GM12878 (cell line): ENCODE results near the gene CR1L. TPM values are rescaled to one million over a fixed set of nuclear protein-coding genes. Genes with fewer than 3 reads are reported as not detected.
A peak's percentile ranks its signal among the peaks of the same experiment; 100 is the strongest.

Source experiments
- ATAC-seq: fragments of 200-7000 bp; cut with Tn5 transposase; 3 replicates; pipeline ENCODE4 v1.9.1; 2020; ENCODE audit warnings: mild to moderate bottlenecking, moderate library complexity
- BruUV-seq: library from RNA; stranded (reverse); fragments of 400-500 nt; replicated peaks from 2 replicates; lab custom pipeline; 2021; lab: Mats Ljungman, UMichigan
- CTCF ChIA-PET: fragments of 300-600 bp; sonication (Branson Sonifier 250); formaldehyde crosslinking; extraction: SDS; loops from one replicate; lab custom pipeline; 2021; ENCODE audit warnings: inconsistent platforms; lab: Yijun Ruan, JAX
- POLR2A ChIA-PET: fragments of 350-600 bp; formaldehyde crosslinking; extraction: SDS; loops from one replicate; lab custom pipeline; 2021; ENCODE audit warnings: inconsistent platforms; lab: Charles Lee
- RAD21 ChIA-PET: fragments of 300-600 bp; sonication (Branson Sonifier 250); formaldehyde crosslinking; loops from one replicate; lab custom pipeline; 2023; ENCODE audit warnings: antibody characterized with exemption; ENCODE audit not compliant: unreplicated experiment; lab: Charles Lee
- SMC1A ChIA-PET: fragments of 300-600 bp; sonication (Branson Sonifier 250); formaldehyde crosslinking; loops from one replicate; lab custom pipeline; 2023; ENCODE audit not compliant: unreplicated experiment, uncharacterized antibody; lab: Charles Lee
- DNase-seq: peaks from one replicate; pipeline ENCODE4 v3.0.0-alpha.2; 2011; ENCODE audit warnings: low read depth, low spot score
- FAIRE-seq: peaks from 3 replicates; lab custom pipeline; 2011; peaks lifted over from hg19 to GRCh38; lab: Jason Lieb, UNC
- H2AFZ ChIP-seq: 2 replicates; pipeline ENCODE4 v1.6.0; 2011; ENCODE audit warnings: low read depth, low read length, control low read depth; ENCODE audit not compliant: control insufficient read depth
- H3K27ac ChIP-seq: 2 replicates; pipeline ENCODE4 v1.5.1; 2011; ENCODE audit warnings: control low read depth; ENCODE audit not compliant: control insufficient read depth, insufficient read depth
- H3K27me3 ChIP-seq, 2 experiments: replicated peaks in 1 of 2; 2 replicates each; pipeline versions ENCODE4 v1.6.0 to v1.6.1; 2011; ENCODE audit warnings: low read length in 1 of 2; ENCODE audit not compliant: control insufficient read depth in 2 of 2, insufficient read depth in 2 of 2
- H3K36me3 ChIP-seq, 2 experiments: 2 replicates each; pipeline ENCODE4 v1.5.1; 2011; ENCODE audit warnings: low read length in 1 of 2; ENCODE audit not compliant: control insufficient read depth in 2 of 2, insufficient read depth in 2 of 2
- H3K4me1 ChIP-seq: 2 replicates; pipeline ENCODE4 v1.6.1; 2011; ENCODE audit warnings: mild to moderate bottlenecking, low read length, moderate library complexity, mixed read lengths; ENCODE audit not compliant: control insufficient read depth, insufficient read depth
- H3K4me2 ChIP-seq: 2 replicates; pipeline ENCODE4 v1.6.0; 2011; ENCODE audit warnings: control low read depth; ENCODE audit not compliant: control insufficient read depth, insufficient read depth
- H3K4me3 ChIP-seq: fragments of 200-600 bp; sonication (generic); 2 replicates; pipeline ENCODE4 v1.5.1; 2016
- H3K79me2 ChIP-seq: 2 replicates; pipeline ENCODE4 v1.6.0; 2011; ENCODE audit warnings: low read length; ENCODE audit not compliant: control insufficient read depth, insufficient read depth
- H3K9ac ChIP-seq: 2 replicates; pipeline ENCODE4 v1.8.0; 2011; ENCODE audit warnings: low read length, control low read depth, mixed read lengths; ENCODE audit not compliant: control insufficient read depth, insufficient read depth
- H3K9me3 ChIP-seq: replicated peaks from 3 replicates; pipeline ENCODE4 v1.5.1; 2011; ENCODE audit warnings: mild to moderate bottlenecking, low read length; ENCODE audit not compliant: control insufficient read depth, insufficient read depth
- H4K20me1 ChIP-seq: 2 replicates; pipeline ENCODE4 v1.6.0; 2011; ENCODE audit not compliant: control insufficient read depth, insufficient read depth
- ATF2 ChIP-seq: IDR thresholded peaks from 2 replicates; pipeline ENCODE4 v1.6.1; 2012; ENCODE audit warnings: low read length, inconsistent platforms
- NFYA ChIP-seq: IDR thresholded peaks from 2 replicates; pipeline ENCODE4 v1.6.1; 2011; ENCODE audit warnings: low read depth, mild to moderate bottlenecking, low read length, improper control_type of control experiment, borderline replicate concordance
- PKNOX1 ChIP-seq: fragments of 450-650 bp; IDR thresholded peaks from 2 replicates; pipeline ENCODE4 v1.6.1; 2016; ENCODE audit warnings: mild to moderate bottlenecking
- WGBS: methylation state at CpG from one replicate; pipeline ENCODE4 v1.1.6; 2016; ENCODE audit warnings: low lambda C conversion rate; ENCODE audit not compliant: insufficient replicate concordance, insufficient coverage; ENCODE audit errors: missing lambda C conversion rate; 5-methylcytosine and 5-hydroxymethylcytosine counted together
- in situ Hi-C: fragments of 300-500 bp; cut with MboI; formaldehyde crosslinking; loops from 9 replicates; pipeline ENCODE4 v1.14.3; 2018; ENCODE audit warnings: mixed read lengths
- intact Hi-C: fragments of 100-400 bp; cut with micrococcal nuclease; formaldehyde crosslinking; loops from one replicate; pipeline ENCODE4 v1.14.2; 2022; ENCODE audit not compliant: unreplicated experiment
- polyA plus RNA-seq, 11 experiments: library from polyadenylated mRNA; depleted of rRNA in 4 of 11; unstranded in 6 of 11; stranded (reverse) in 5 of 11; fragments of >200 nt; fragmentation: Nextera tagmentation in 4 of 11; fragmentation: Illumina TruSeq in 1 of 11; extraction: Ambion mirVana in 4 of 11; extraction: Trizol in 1 of 11; gene quantifications; 1 replicate in 1 of 11; 2 replicates in 10 of 11; pipeline versions ENCODE4 v1.2.1 to v1.2.3, GENCODE V29; 2011 to 2016; ENCODE audit warnings: inconsistent platforms in 2 of 11, missing spikeins in 2 of 11, low read depth in 1 of 11
- total RNA-seq, 4 experiments: library from RNA; depleted of rRNA in 3 of 4; stranded (reverse); fragments of >200 nt in 3 of 4; fragmentation: Illumina TruSeq in 1 of 4; extraction: Trizol in 1 of 4; gene quantifications; 2 replicates each; pipeline versions ENCODE4 v1.2.1 to v1.2.3, GENCODE V29; 2013 to 2021

The CR1L gene
- total and polyA plus RNA-seq, 10 of the 15 experiments (the other 5 are each of a cell fraction or from before 2014, with no cell fraction given), result 0.11 TPM; not detected in 9

- CTCF ChIA-PET, result interaction anchor here (4.1 kb wide), 1 partner anchor 92 kb away, joined by 18 read pairs; no protein-coding TSS in a partner anchor
Observed at GRCh38 chr1:207670997-207671396, 26.1 kb downstream of the CR1L start.

More at GRCh38 chr1:207670997-207671396, 26.1 kb downstream of the CR1L start:
- H3K27me3 ChIP-seq, result peaks cover 0 to 4% of the 10 kb centered on the region in 2 experiments; a peak in 2 of 4 replicates
- ChIA-PET POLR2A (no interaction called here), SMC1A (interaction anchor here (1.4 kb wide), 1 partner anchor 31 kb away, joined by 4 read pairs; no protein-coding TSS in a partner anchor), RAD21 (no interaction called here)
- H3K4me2 ChIP-seq, result no peak overlapping the region
- no peak overlapping the region for H2AFZ ChIP-seq
- BruUV-seq, result no TSS peak
- TF ChIP-seq PKNOX1 (peak; percentile 13; the same call in 1 of the 2 replicates), ATF2 (no peak), NFYA (no peak)
- no peaks in the 10 kb centered on the region for H3K9me3 ChIP-seq
- H3K36me3 ChIP-seq, result no peaks in the 10 kb centered on the region
- ATAC-seq (no peak), FAIRE-seq (no peak), DNase-seq (no peak)
- WGBS, result 0% methylated on average over 3 of the region's 3 CpGs
- in situ Hi-C loops, result no loop called here
- no peak overlapping the region for H3K27ac ChIP-seq
- no peaks in the 10 kb centered on the region for H4K20me1 ChIP-seq
- no peak overlapping the region for H3K9ac ChIP-seq
- H3K79me2 ChIP-seq, result no peaks in the 10 kb centered on the region
- intact Hi-C loops, result loop anchor here (10.0 kb wide), 1 partner anchor 96 kb away; no protein-coding TSS in a partner anchor
- peaks cover 5% of the 10 kb centered on the region for H3K4me1 ChIP-seq
- H3K4me3 ChIP-seq, result no peak overlapping the region
